PC-3 (cell line): ENCODE data around the gene CCNE1.

ENCODE experiments used
- CTCF ChIP-seq: fragments of 300-600 bp; sonication (generic); conservative IDR thresholded peaks from 2 replicates; pipeline ENCODE4 v1.5.1; 2017; ENCODE audit warnings: antibody characterized with exemption, low read depth, mild to moderate bottlenecking, low read length
- EZH2 ChIP-seq: fragments of 300-600 bp; sonication (generic); IDR thresholded peaks from one replicate; pipeline ENCODE4 v1.6.1; 2017; ENCODE audit warnings: antibody characterized with exemption, mild to moderate bottlenecking, low read length; ENCODE audit not compliant: unreplicated experiment

GRCh38 chr19:29836409-29836825 is 24.6 kb downstream of the CCNE1 start:
- no peak for TF ChIP-seq CTCF
- TF ChIP-seq EZH2 = no peak
